Stimulated activated naive CD8-positive, alpha-beta T cell treated with anti-CD3 and anti-CD28 coated beads, Interleukin-15, Interleukin-2, amounts not matched to agents 100 ng/mL and 50 ng/mL, for 24 hours (primary cell): Measurements from ENCODE around the gene TRUB2.

Source experiments
- H3K27ac Mint-ChIP-seq: one replicate; pipeline ENCODE4 v1.8.0; 2021; ENCODE audit warnings: mild to moderate bottlenecking, mixed read lengths
- H3K27me3 Mint-ChIP-seq: one replicate; pipeline ENCODE4 v1.8.0; 2021; ENCODE audit warnings: mixed read lengths
- H3K36me3 Mint-ChIP-seq: one replicate; pipeline ENCODE4 v1.8.0; 2021; ENCODE audit warnings: low read depth, mixed read lengths
- H3K4me1 Mint-ChIP-seq: one replicate; pipeline ENCODE4 v1.8.0; 2021; ENCODE audit warnings: low read depth, mixed read lengths
- H3K4me3 Mint-ChIP-seq: one replicate; pipeline ENCODE4 v1.8.0; 2021; ENCODE audit warnings: mild to moderate bottlenecking, mixed read lengths
- H3K9me3 Mint-ChIP-seq: one replicate; pipeline ENCODE4 v1.8.0; 2021; ENCODE audit warnings: mixed read lengths

Gene TRUB2

DNA sequence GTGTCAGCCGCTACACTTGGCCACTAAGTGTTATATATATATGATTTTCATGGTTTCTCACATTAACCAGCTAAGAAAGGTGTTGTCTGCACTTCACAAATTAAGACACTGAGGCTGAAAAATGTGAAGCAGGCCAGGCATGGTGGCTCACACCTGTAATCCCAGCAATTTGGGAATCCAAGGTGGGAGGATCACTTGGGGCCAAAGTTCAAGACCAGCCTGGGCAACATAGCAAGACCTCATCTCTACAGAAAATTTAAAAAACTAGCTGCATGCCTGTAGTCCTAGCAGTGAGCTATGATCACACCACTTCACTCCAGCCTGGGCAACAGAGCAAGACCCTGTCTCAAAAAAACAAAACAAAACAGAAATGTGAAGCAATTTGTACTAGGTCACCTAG lies 2.2 kb upstream of the TRUB2 start:
- H3K4me3 Mint-ChIP-seq = peak overlapping the region; percentile 93

DNA sequence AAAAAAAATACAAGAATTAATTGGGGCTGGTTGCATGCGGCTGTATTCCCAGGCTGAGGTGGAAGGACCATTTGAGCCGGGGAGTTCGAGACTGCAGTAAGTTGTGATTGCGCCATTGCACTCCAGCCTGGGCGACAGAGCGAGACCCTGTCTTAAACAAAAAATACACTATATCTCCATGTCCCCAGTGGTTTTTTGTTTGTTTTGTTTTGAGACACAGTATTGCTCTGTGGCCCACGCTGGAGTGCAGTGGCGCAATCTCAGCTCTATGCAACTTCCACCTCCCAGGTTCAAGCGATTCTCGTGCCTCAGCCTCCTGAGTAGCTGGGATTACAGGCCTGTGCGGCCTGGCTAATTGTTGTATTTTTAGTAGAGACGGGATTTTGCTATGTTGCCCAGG lies 1.5 kb upstream of the TRUB2 start:
- Mint-ChIP-seq H3K4me3 (peak overlapping the region; percentile 93), H3K36me3 (peaks cover 23% of the 10 kb centered on the region), H3K27me3 (no peaks in the 10 kb centered on the region), H3K4me1 (peaks cover 24% of the 10 kb centered on the region), H3K9me3 (no peaks in the 10 kb centered on the region), H3K27ac (peak overlapping the region; percentile 98)

More for the DNA sequence above, 2.2 kb upstream of the TRUB2 start:
- peaks cover 23% of the 10 kb centered on the region for H3K36me3 Mint-ChIP-seq
- H3K27me3 Mint-ChIP-seq = no peaks in the 10 kb centered on the region
- no peaks in the 10 kb centered on the region for H3K9me3 Mint-ChIP-seq
- H3K27ac Mint-ChIP-seq = peak overlapping the region; percentile 52
- peaks cover 24% of the 10 kb centered on the region for H3K4me1 Mint-ChIP-seq

DNA sequence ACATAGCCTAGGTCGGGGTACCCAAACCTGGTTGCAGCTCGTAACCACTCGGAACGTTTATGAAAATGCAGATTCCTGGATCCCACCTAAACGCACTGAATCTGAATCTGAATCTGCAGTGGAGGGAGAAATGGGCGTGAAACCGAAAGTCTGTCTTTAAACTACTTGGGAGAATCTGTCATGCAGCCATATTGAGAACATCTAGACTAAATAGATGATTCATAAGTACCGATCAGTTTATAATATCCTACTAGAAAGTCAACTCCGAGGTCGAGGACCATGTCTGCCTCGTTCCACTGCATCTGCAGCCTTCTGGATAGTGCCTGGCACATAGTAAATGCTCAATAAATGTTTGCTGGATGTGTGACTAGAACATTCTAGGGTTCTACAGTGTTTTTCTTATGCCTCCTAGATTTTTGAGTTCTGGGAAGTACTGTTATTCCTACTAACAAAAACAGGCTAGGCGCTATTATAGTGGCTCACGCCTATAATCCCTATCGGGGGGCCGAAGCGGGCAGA lies 1.0 kb upstream of the TRUB2 start:
- no peaks in the 10 kb centered on the region for H3K27me3 Mint-ChIP-seq
- no peaks in the 10 kb centered on the region for H3K9me3 Mint-ChIP-seq
- peaks cover 23% of the 10 kb centered on the region for H3K36me3 Mint-ChIP-seq
- peak overlapping the region; percentile 93 for H3K4me3 Mint-ChIP-seq
- peaks cover 24% of the 10 kb centered on the region for H3K4me1 Mint-ChIP-seq
- H3K27ac Mint-ChIP-seq = peak overlapping the region; percentile 98

DNA sequence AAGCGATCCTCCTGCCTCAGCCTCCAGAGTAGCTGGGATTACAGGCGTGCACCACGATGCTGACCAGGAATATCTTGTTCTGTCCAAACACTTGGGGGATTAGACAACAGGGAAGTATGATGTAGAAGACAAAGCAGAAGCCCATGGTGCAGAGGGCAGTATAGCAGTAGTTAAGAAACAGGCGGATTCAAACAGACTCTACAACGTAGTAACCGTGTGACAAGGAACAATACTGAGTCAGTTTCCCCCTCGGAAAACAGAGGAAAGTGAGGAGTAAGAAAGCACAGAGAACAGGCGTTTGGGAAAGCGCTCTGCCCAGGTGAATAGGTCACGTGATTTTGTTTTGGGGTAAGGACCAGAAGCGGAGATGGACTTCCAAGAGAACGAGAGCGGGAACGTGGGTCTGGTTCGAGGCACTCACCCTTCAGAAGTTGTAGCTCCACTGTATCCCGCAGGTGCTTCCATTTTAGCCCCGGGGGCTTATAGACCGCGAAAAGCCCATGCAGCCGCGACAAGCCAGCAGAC lies 306 bp downstream of the TRUB2 start:
- peaks cover 18% of the 10 kb centered on the region for H3K36me3 Mint-ChIP-seq
- H3K4me1 Mint-ChIP-seq = peaks cover 24% of the 10 kb centered on the region
- H3K9me3 Mint-ChIP-seq = no peaks in the 10 kb centered on the region
- peak overlapping the region; percentile 98 for H3K27ac Mint-ChIP-seq
- peak overlapping the region; percentile 93 for H3K4me3 Mint-ChIP-seq
- H3K27me3 Mint-ChIP-seq = no peaks in the 10 kb centered on the region

DNA sequence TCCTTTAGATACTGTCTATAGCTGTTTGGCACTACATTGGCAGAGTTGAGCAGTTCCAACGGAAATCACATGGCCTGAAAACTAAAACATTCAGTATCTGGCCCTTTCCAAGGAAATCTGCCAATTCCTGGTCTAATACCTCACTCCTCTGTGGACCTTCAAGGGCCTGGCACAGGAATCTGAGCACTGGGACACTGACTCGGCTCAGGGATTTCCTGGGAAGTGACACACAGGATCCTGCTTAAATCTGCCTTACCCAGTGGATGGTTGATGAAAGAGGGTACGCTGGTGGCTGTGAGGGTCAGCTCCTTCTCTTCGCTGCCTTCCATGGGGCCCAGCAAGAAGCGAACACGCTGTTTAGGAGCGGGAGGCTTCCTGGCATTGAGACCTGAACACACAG lies 904 bp downstream of the TRUB2 start:
- H3K9me3 Mint-ChIP-seq = no peaks in the 10 kb centered on the region
- peak overlapping the region; percentile 93 for H3K4me3 Mint-ChIP-seq
- H3K27ac Mint-ChIP-seq = no peak overlapping the region
- peaks cover 24% of the 10 kb centered on the region for H3K4me1 Mint-ChIP-seq
- no peaks in the 10 kb centered on the region for H3K27me3 Mint-ChIP-seq
- H3K36me3 Mint-ChIP-seq = peaks cover 24% of the 10 kb centered on the region

DNA sequence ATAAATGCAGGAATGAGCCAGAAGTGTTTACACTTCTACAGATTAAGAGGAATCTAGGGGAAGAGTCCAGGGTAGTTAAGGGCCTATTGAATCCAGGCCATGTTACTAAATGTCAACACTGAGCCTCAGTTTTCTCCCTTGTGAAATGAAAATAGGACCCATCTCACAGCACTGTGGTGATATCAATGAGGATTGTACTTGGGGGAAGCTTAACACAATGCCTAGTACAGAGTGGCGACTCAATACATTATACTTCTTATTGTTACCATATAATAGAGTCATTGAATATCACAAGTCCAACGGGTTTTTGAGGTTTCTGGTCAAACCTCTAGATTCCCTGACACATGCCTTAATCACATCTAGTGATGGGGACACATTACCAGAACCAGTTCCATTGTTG lies 4.6 kb downstream of the TRUB2 start:
- Mint-ChIP-seq H3K4me3 (no peak overlapping the region), H3K27me3 (no peaks in the 10 kb centered on the region)

DNA sequence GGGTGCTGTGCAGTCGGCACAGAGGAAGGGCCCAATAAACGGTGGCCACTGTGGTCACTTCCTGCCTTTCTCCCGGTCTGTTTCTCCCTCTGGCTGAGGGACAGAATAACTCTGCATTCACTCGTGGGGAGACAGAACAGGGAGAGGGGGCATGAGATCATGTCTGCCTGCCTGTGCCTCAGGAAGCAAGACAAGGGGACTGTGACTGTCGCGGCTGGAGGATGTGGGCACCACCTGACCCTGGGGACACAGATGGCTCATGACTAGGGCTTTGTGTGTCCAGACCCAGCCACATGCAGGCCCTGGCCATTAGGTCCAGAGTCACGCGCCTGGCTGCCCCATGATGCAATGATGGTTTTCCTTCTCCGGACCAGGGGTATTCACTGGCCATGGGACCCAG lies 5.8 kb downstream of the TRUB2 start:
- Mint-ChIP-seq H3K27ac (no peak overlapping the region), H3K36me3 (peaks cover 18% of the 10 kb centered on the region), H3K9me3 (no peaks in the 10 kb centered on the region), H3K4me1 (no peaks in the 10 kb centered on the region), H3K27me3 (no peaks in the 10 kb centered on the region), H3K4me3 (no peak overlapping the region)

More for the DNA sequence above, 4.6 kb downstream of the TRUB2 start:
- Mint-ChIP-seq H3K4me1 (no peaks in the 10 kb centered on the region), H3K36me3 (peaks cover 16% of the 10 kb centered on the region), H3K27ac (no peak overlapping the region), H3K9me3 (no peaks in the 10 kb centered on the region)

DNA sequence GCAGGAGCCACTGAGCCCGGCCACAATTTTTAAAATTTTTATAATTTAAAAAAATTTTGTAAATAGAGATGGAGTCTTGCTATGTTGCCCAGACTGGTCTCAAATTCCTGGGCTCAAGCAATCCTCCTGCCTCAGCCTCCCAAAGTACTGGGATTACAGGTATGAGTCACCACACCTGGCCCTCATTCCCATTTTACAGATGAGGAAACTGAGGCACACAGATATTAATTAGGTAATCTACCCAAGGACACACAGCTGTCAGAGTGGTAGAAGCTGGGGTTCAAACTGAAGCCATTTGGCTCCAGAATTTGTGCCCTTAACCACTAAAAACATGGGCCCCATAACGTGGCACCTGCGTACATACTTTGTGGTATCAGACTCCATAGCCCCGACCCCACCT lies 7.5 kb downstream of the TRUB2 start:
- H3K27me3 Mint-ChIP-seq = no peaks in the 10 kb centered on the region
- no peaks in the 10 kb centered on the region for H3K4me1 Mint-ChIP-seq
- H3K27ac Mint-ChIP-seq = no peak overlapping the region
- no peaks in the 10 kb centered on the region for H3K9me3 Mint-ChIP-seq
- H3K4me3 Mint-ChIP-seq = no peak overlapping the region
- peaks cover 28% of the 10 kb centered on the region for H3K36me3 Mint-ChIP-seq

DNA sequence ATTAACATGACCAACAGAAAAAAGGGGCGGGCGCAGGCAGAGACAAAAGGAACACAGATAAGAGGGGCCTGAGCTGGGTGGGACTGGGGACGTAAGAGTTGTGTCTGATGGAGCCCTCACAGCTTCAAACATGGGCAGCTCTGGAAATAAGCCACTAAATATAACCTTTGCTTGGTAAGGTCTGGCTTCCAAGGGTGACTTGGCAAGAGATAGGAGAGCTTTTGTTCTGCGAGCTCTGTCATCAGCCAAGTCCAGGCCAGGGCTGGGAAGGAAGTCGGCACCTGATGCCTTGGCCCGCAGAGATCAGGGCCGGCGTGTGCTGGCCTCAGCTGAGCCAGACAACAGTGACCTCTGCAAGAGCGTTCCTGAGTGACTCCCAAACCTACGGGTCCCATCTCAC lies 11.8 kb downstream of the TRUB2 start:
- no peak overlapping the region for H3K4me3 Mint-ChIP-seq
- H3K27me3 Mint-ChIP-seq = no peaks in the 10 kb centered on the region
- no peak overlapping the region for H3K27ac Mint-ChIP-seq
- H3K9me3 Mint-ChIP-seq = no peaks in the 10 kb centered on the region
- peaks cover 35% of the 10 kb centered on the region for H3K36me3 Mint-ChIP-seq
- H3K4me1 Mint-ChIP-seq = no peaks in the 10 kb centered on the region

DNA sequence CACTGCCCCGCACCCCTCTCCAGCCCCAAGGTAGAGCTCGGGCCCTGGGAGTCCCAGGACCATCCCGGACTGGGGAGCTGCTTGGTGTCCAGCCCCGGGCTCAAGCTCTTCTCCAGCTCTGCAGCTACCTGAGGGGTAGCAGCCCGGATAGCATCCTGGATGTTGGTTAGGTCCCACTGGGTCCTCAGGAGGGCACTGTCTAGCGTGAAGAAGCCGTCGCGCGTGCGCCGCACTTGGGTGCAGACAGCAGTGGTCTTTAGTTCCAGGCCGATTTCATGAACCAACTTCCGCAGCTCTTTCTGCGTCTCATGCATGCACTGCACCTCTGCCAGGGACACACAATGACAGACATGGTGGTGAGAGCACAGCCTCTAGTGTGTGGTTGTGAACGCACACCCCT lies 12.7 kb downstream of the TRUB2 start:
- no peaks in the 10 kb centered on the region for H3K4me1 Mint-ChIP-seq
- H3K36me3 Mint-ChIP-seq = peaks cover 35% of the 10 kb centered on the region
- H3K27me3 Mint-ChIP-seq = no peaks in the 10 kb centered on the region
- H3K9me3 Mint-ChIP-seq = no peaks in the 10 kb centered on the region
- no peak overlapping the region for H3K27ac Mint-ChIP-seq
- H3K4me3 Mint-ChIP-seq = no peak overlapping the region

DNA sequence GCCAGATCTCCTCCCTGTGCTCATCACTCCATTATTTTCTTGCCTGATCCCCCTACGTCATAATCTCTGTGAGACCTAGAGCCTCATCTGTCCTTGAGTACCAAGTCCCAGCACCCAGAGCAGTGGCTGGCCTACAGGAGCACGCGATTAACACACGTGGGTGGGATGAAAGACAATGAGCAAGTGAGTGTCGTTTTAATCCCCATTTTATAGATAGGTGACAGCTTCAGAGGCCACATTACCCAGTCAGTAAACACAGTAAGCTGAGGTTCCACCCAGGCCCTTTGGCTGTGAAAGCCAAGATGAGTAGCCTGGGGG lies 17.3 kb downstream of the TRUB2 start:
- Mint-ChIP-seq H3K27me3 (no peaks in the 10 kb centered on the region), H3K9me3 (no peaks in the 10 kb centered on the region), H3K36me3 (peaks cover 16% of the 10 kb centered on the region), H3K4me3 (no peak overlapping the region), H3K4me1 (no peaks in the 10 kb centered on the region), H3K27ac (no peak overlapping the region)

DNA sequence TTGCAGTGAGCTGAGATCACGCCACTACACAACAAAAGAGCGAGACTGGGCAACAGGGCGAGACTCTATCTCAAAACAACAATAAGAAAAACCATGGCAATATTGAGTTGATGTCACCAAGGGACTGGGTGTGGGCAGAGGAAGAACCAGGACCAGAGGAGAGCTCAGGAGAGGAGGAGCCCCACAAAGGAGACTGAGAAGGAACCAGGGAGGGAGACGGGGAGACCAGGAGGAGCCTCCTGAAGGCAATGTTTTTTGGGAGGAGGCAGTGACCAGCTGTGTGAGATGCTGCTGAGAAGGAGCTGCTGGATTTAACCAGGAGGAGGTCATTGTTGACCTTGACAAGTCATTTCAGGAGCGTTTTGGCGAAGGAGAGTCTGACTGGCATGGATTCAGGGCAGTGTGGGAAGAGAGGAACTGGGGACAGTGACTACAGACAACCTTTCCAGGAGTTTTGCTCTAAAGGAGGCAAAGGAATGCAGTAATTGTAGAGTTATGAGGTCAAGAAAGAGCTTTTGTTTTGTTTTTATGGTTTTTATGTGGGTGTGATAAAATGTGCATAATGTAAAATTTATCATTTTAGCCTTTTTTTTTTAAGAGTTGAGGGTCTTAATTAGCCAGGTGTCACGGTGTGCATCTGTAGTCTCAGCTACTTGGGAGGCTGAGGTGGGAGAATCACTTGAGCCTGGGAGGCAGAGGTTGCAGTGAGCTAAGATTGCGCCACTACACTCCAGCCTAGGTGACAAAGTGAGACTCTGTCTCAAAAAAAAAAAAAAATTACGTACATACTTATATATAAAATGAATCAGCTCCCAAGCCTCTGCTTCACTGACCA lies 17.9 kb downstream of the TRUB2 start:
- Mint-ChIP-seq H3K4me3 (no peak overlapping the region), H3K9me3 (no peaks in the 10 kb centered on the region), H3K4me1 (no peaks in the 10 kb centered on the region), H3K36me3 (peaks cover 12% of the 10 kb centered on the region), H3K27me3 (no peaks in the 10 kb centered on the region), H3K27ac (no peak overlapping the region)

DNA sequence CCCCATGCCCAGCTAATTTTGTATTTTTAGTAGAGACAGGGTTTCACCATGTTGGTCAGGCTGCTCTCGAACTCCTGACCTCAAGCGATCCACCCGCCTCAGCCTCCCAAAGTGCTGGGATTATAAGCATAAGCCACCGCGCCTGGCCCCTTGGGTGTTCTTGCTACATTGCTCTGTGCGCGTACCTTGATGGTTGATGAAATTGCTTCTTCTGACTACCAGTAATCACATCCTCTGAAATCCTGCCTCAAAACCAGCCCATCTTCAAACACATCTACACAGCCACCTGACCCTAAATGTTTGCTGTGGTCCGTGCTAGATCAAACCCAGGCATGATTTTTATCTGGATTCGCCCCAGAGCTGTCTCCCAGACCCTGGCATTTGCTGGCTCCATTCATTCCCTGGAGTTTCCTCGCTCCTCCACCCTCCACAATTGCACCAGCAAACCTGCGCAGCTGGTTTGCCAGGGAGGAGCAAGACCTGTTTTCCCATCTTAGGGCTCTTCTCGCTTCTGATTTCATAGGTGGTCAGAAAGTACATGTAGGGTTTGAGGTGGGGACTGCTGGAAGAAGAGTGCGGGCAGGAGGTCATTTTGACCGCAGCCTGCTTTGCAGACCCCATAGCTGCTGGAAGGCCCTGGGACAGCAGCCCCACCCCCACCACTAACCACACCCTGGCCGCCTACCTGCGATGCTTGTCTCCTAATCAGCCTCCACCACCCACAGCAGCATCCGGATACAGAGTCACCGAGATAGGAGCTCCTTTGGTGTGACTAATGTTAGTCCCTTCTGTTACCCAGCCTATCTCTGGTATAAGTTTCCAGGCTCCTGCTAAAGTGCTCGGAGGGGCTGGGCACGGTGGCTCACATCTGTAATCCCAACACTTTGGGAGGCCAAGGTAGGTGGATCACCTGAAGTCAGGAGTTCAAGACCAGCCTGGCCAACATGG lies 23.4 kb downstream of the TRUB2 start:
- no peaks in the 10 kb centered on the region for H3K36me3 Mint-ChIP-seq
- no peaks in the 10 kb centered on the region for H3K9me3 Mint-ChIP-seq
- no peaks in the 10 kb centered on the region for H3K4me1 Mint-ChIP-seq
- no peak overlapping the region for H3K27ac Mint-ChIP-seq
- H3K4me3 Mint-ChIP-seq = no peak overlapping the region
- no peaks in the 10 kb centered on the region for H3K27me3 Mint-ChIP-seq

DNA sequence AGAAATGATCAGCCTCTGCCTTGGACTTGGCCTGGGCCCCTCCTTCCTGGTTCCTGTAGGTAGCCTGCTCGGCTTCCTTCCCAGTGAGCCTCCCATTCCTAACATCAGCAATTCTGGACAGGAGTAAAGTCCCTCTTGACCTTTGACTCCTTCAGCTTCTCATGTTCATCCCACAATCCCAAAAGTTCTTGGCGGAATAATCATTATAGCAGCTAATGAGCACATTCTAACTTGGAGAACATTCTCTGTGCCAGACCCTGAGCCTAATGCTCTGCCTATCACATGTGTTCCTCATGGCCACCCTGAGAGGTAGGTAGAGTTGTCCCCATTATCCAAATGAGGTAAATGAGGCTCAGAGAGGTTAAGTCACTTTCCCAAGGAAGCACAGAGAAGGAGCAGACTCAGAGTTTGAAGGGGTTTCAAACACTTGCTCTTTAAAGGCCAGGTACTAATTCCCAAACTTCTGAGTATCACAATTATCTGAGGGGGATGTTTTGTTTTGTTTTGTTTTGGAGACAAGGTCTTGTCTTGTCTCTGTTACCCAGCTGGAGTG lies 24.9 kb downstream of the TRUB2 start:
- Mint-ChIP-seq H3K9me3 (no peaks in the 10 kb centered on the region), H3K4me1 (no peaks in the 10 kb centered on the region), H3K4me3 (no peak overlapping the region), H3K27me3 (no peaks in the 10 kb centered on the region), H3K27ac (no peak overlapping the region), H3K36me3 (no peaks in the 10 kb centered on the region)
